Activated T-cell treated with anti-CD3 and anti-CD28 coated beads, Interleukin-2, amount 50 U/mL, for 4 hours (primary cell): ENCODE data around the gene SUGCT. TPM values are rescaled to one million over a fixed set of nuclear protein-coding genes. Genes with fewer than 3 reads are reported as not detected.
"Not testable (repeated sequence)": the region's sequence is repeated elsewhere in the genome, so short reads cannot be mapped to it uniquely, and the experiment has no call there.

ENCODE experiments used
- ATAC-seq, 2 donors: fragments of 200-7000 bp; cut with Tn5 transposase; one replicate each; pipeline ENCODE4 v1.10.0; 2021
- DNase-seq: peaks from one replicate; pipeline ENCODE4 v3.0.0-alpha.2; 2020
- H3K27me3 Mint-ChIP-seq: one replicate; pipeline ENCODE4 v1.8.0; 2021; ENCODE audit warnings: low read depth, mixed read lengths
- H3K36me3 Mint-ChIP-seq: one replicate; pipeline ENCODE4 v1.8.0; 2022; ENCODE audit warnings: mixed read lengths; ENCODE audit not compliant: insufficient read depth
- H3K4me1 Mint-ChIP-seq: one replicate; pipeline ENCODE4 v1.8.0; 2021; ENCODE audit warnings: low read depth, mixed read lengths
- H3K4me3 Mint-ChIP-seq: one replicate; pipeline ENCODE4 v1.8.0; 2021; ENCODE audit warnings: mild to moderate bottlenecking, moderate library complexity, mixed read lengths
- H3K9me3 Mint-ChIP-seq: one replicate; pipeline ENCODE4 v1.8.0; 2021; ENCODE audit warnings: mixed read lengths
- total RNA-seq, 3 donors: library from RNA; stranded (reverse); gene quantifications; one replicate each; pipeline ENCODE4 v1.2.1, GENCODE V29; 2021

SUGCT gene
- total RNA-seq, 3 donors from 2014 or later = 1.3 to 2.5 (median 2.1) TPM

- ATAC-seq = no peak
- no peaks in the 10 kb centered on the region for H3K9me3 Mint-ChIP-seq
- H3K36me3 Mint-ChIP-seq = no peaks in the 10 kb centered on the region
- no peak overlapping the region for H3K4me3 Mint-ChIP-seq
- no peaks in the 10 kb centered on the region for H3K4me1 Mint-ChIP-seq
- no peak for DNase-seq
- H3K27me3 Mint-ChIP-seq = no peaks in the 10 kb centered on the region
Measured at GRCh38 chr7:40156988-40157387, 22.2 kb downstream of the SUGCT start.

GRCh38 chr7:40162516-40162915, 27.7 kb downstream of the SUGCT start:
- no peak for DNase-seq
- Mint-ChIP-seq H3K9me3 (no peaks in the 10 kb centered on the region), H3K4me3 (no peak overlapping the region), H3K27me3 (no peaks in the 10 kb centered on the region), H3K4me1 (no peaks in the 10 kb centered on the region), H3K36me3 (no peaks in the 10 kb centered on the region)
- ATAC-seq = no peak

DNA sequence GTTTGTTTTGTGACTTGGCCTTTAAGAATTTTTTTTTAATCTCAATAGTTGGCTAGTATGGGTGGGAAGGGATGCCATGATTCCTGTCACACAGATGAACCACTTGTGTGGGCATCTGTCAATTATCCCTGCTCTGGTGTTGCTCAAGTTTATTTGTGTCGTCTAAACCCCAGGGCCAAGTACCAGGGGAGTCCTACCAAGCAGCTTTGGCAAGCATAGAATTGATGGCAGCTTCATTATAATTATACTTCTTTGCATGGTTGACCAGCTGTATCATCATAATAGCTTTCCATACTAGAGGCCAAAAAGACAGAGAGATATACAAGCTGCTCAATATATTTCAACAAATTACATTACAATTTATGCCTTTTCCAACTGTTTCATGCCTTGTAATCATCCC, 30.4 kb downstream of the SUGCT start:
- no peak for DNase-seq
- H3K9me3 Mint-ChIP-seq = no peaks in the 10 kb centered on the region
- H3K27me3 Mint-ChIP-seq = no peaks in the 10 kb centered on the region
- ATAC-seq = no peak
- no peaks in the 10 kb centered on the region for H3K36me3 Mint-ChIP-seq
- H3K4me1 Mint-ChIP-seq = no peaks in the 10 kb centered on the region
- H3K4me3 Mint-ChIP-seq = no peak overlapping the region

GRCh38 chr7:40167291-40167690, 32.5 kb downstream of the SUGCT start:
- ATAC-seq = no peak
- Mint-ChIP-seq H3K4me3 (no peak overlapping the region), H3K27me3 (no peaks in the 10 kb centered on the region), H3K4me1 (no peaks in the 10 kb centered on the region), H3K9me3 (no peaks in the 10 kb centered on the region), H3K36me3 (no peaks in the 10 kb centered on the region)
- no peak for DNase-seq

GRCh38 chr7:40168266-40168665, 33.5 kb downstream of the SUGCT start:
- H3K4me1 Mint-ChIP-seq, H3K4me3 Mint-ChIP-seq, ATAC-seq, H3K27me3 Mint-ChIP-seq, H3K36me3 Mint-ChIP-seq, DNase-seq, H3K9me3 Mint-ChIP-seq: not testable (repeated sequence)

GRCh38 chr7:40173121-40173520, 38.3 kb downstream of the SUGCT start:
- not testable (repeated sequence) for ATAC-seq, H3K27me3 Mint-ChIP-seq, H3K9me3 Mint-ChIP-seq, H3K36me3 Mint-ChIP-seq, H3K4me3 Mint-ChIP-seq, H3K4me1 Mint-ChIP-seq, DNase-seq

GRCh38 chr7:40175256-40175655, 40.5 kb downstream of the SUGCT start:
- H3K4me1 Mint-ChIP-seq, DNase-seq, H3K4me3 Mint-ChIP-seq, H3K9me3 Mint-ChIP-seq, H3K27me3 Mint-ChIP-seq, ATAC-seq, H3K36me3 Mint-ChIP-seq: not testable (repeated sequence)

DNA sequence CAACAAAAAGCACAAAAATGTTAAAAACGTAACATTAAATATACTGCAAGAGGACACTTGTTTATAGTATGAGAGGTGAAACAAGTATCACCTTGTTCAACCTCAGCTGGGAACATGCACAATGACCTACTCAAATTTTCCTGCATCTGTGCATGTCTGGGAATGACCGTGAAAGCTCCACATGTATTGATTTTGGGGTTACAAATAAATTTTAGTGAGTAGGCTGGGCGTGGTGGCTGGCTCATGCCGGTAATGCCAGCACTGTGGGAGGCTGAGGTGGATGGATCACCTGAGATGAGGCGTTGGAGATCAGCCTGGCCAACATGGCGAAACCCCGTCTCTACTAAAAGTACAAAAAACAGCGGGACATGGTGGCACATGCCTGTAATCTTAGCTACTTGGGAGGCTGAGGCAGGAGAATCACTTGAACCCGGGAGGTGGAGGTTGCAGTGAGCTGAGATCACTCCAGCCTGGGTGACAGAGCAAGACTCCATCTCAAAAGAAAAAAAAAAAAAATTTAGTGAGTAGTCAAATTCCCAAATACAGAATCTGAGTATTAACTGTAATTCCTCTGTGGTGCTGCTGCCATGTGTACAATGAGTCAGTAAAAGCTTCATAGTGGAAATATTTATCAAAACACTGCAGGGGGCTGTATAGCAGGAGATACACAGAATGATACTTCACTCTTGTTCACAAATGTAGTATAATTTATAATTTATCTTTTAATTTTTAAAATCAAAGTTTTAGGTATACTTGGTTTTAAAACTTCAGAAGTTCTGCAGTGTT, 41.1 kb downstream of the SUGCT start:
- no peaks in the 10 kb centered on the region for H3K36me3 Mint-ChIP-seq
- H3K4me3 Mint-ChIP-seq = no peak overlapping the region
- H3K4me1 Mint-ChIP-seq = no peaks in the 10 kb centered on the region
- no peaks in the 10 kb centered on the region for H3K9me3 Mint-ChIP-seq
- ATAC-seq (no peak), DNase-seq (no peak)
- peaks cover 2% of the 10 kb centered on the region for H3K27me3 Mint-ChIP-seq

- Mint-ChIP-seq H3K4me1 (no peaks in the 10 kb centered on the region), H3K27me3 (peaks cover 2% of the 10 kb centered on the region), H3K4me3 (no peak overlapping the region), H3K36me3 (no peaks in the 10 kb centered on the region), H3K9me3 (no peaks in the 10 kb centered on the region)
- DNase-seq (no peak), ATAC-seq (no peak)
Measured at GRCh38 chr7:40177071-40177470, 42.3 kb downstream of the SUGCT start.

- Mint-ChIP-seq H3K9me3 (no peaks in the 10 kb centered on the region), H3K4me1 (no peaks in the 10 kb centered on the region), H3K27me3 (no peaks in the 10 kb centered on the region), H3K4me3 (no peak overlapping the region), H3K36me3 (peaks cover 2% of the 10 kb centered on the region)
- ATAC-seq = no peak
- DNase-seq = no peak
Measured at GRCh38 chr7:40182452-40182851, 47.6 kb downstream of the SUGCT start.

GRCh38 chr7:40186586-40186985, 51.8 kb downstream of the SUGCT start:
- DNase-seq = no peak
- no peak for ATAC-seq
- no peak overlapping the region for H3K4me3 Mint-ChIP-seq
- H3K36me3 Mint-ChIP-seq = peaks cover 2% of the 10 kb centered on the region
- H3K9me3 Mint-ChIP-seq = no peaks in the 10 kb centered on the region
- H3K4me1 Mint-ChIP-seq = no peaks in the 10 kb centered on the region
- H3K27me3 Mint-ChIP-seq = no peaks in the 10 kb centered on the region

DNA sequence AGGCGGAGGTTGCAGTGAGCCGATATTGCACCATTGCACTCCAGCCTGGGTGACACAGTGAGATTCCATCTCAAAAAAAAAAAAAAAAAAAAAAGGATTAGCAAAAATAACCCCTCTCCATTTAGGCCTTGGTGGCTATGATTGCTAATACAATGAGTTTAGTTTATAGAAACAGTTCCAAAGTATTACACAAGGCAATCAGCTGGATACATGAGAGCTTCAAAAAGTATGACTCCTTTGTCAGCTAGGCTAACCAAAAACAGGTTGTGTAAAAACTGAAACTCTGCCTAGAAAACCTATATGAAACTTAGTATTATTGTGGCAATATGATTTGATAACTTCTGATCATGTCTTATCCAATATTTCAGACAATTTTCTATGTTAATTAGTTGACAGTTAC, 57.2 kb downstream of the SUGCT start:
- H3K4me1 Mint-ChIP-seq = no peaks in the 10 kb centered on the region
- H3K36me3 Mint-ChIP-seq = no peaks in the 10 kb centered on the region
- H3K27me3 Mint-ChIP-seq = no peaks in the 10 kb centered on the region
- ATAC-seq = no peak
- no peak overlapping the region for H3K4me3 Mint-ChIP-seq
- H3K9me3 Mint-ChIP-seq = no peaks in the 10 kb centered on the region
- DNase-seq = no peak

- DNase-seq (no peak), ATAC-seq (no peak)
- Mint-ChIP-seq H3K36me3 (no peaks in the 10 kb centered on the region), H3K27me3 (no peaks in the 10 kb centered on the region), H3K9me3 (no peaks in the 10 kb centered on the region), H3K4me3 (no peak overlapping the region), H3K4me1 (no peaks in the 10 kb centered on the region)
Measured at GRCh38 chr7:40194745-40195144, 59.9 kb downstream of the SUGCT start.

- H3K4me1 Mint-ChIP-seq = no peaks in the 10 kb centered on the region
- H3K9me3 Mint-ChIP-seq = no peaks in the 10 kb centered on the region
- no peaks in the 10 kb centered on the region for H3K36me3 Mint-ChIP-seq
- no peaks in the 10 kb centered on the region for H3K27me3 Mint-ChIP-seq
- no peak overlapping the region for H3K4me3 Mint-ChIP-seq
- ATAC-seq (no peak), DNase-seq (no peak)
Measured at GRCh38 chr7:40197527-40197926, 62.7 kb downstream of the SUGCT start.

DNA sequence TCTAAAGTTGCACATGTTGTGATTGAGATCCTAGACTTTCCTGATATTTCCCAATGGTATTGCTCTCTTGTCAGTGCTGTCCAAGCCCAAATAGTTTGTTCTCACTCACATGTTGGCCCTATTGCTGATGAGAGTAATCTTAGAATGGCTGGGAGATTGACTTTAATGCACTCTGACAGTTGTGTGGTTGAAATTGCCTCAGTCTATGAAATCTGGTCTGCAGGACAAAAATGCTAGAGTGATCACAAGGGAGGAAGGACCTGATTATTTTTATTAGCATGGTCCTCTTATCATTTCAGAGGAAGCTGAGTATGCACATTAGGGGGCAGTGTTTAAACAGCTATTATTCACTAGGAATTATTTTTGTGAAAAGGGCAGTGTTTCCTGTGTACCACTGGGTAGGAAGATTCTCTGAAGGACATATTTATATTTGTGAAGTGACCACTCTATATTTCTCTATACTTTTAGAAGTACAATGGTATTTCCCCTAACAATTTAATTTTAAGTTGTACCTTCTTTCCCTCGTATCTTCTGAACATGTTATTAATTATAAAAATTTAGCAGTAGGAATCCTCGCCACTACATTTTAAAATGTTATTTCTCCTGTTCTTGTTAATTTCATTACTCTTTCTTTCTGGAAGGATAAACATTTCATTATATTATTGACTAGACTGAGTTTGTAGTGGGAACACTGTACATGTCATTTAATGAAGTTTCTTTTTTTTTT, 64.4 kb downstream of the SUGCT start:
- Mint-ChIP-seq H3K36me3 (no peaks in the 10 kb centered on the region), H3K4me3 (no peak overlapping the region), H3K4me1 (no peaks in the 10 kb centered on the region), H3K9me3 (no peaks in the 10 kb centered on the region), H3K27me3 (no peaks in the 10 kb centered on the region)
- DNase-seq (no peak), ATAC-seq (no peak)
